ENCODE results near the gene MAPK8IP3. TPM values are rescaled to one million over a fixed set of nuclear protein-coding genes. Genes with fewer than 3 reads are reported as not detected.
"Not testable (repeated sequence)": the region's sequence is repeated elsewhere in the genome, so short reads cannot be mapped to it uniquely, and the experiment has no call there.

MAPK8IP3 gene
- total RNA-seq, 1 experiment from 2014 or later = 7.1 TPM

DNA sequence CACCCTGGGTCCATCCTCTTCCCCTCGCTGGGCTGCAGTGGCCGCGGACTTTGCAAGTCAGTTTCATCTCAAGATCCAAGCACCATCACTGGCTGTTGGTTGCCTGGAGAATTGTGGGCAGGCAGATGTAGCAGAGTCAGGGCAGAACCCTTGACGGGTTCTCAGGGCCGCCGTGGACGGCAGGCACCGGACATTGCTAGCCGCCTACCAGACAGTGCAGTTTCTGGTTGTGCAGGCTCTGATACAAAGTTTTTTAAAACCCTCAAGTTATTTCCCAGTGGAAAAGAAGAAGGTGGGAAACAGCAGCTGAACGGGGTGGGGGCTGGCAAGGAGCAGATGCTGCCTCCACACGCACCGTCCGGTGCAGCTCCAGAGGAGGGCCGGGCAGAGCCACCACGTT is 3.4 kb downstream of the MAPK8IP3 start:
- no peak for DNase-seq (ENCODE audit: low read depth)

DNA sequence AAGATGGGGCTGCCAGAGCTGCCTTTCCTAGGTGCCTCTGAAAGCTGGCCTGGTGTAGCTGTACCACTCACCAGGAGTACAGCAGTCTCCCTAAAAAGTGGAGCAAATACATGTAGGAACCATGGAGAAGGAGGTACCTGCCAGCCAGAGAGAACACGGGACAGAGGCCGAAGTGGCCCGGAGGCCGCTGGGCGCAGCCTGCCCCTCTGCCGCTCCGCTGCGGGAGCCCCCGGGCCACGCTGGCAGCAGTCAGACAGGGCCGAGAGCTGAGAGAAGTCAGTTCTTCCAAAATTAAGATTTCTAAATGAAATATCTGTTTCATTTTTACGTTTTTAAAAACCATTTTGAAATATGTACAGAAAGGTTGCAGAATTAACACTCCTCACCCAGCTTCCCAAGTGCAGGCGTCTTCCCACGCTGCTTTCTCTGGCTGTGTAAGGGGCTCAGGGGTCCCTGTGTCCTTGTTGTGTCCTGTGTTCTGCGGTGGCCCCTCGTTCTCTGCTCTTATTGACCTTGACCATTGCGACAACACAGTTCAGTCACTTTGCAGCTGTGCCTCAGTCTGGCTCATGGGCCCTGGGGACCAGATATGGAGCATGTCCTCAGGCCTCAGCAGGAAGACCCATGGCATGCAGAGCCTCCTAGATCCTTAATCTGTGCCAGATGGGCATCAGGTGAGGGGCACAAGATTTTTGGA is 5.0 kb downstream of the MAPK8IP3 start:
- DNase-seq (ENCODE audit: low read depth) = no peak

DNA sequence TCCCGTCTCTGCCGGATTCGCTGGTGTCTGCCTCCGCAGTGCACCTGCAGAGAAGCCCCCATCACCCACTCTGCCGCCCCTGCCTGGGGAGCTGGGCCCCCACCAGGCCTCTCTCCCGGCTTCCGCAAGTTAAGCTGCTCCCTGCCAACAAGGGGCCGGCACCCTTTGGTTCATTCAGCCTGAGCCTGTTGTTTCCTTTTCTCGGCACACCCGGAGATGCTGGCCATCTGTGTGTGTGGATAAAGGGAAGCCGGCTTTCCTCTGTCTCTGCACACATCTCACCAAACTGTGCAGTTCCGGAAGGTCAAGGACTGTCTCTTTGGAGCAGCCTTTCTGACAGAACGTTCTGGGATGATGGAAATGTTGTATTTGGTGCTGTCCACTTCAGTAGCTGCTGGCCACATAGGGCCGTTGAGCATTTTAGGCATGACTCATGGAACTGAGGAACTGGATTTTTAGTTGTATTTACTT is 6.8 kb downstream of the MAPK8IP3 start:
- no peak for DNase-seq (ENCODE audit: low read depth)

- DNase-seq (ENCODE audit: low read depth) = no peak
These were observed 7.3 kb downstream of the MAPK8IP3 start for GRCh38 chr16:1713331-1713730.

- DNase-seq (ENCODE audit: low read depth) = no peak
These were observed 7.9 kb downstream of the MAPK8IP3 start for GRCh38 chr16:1713933-1714332.

DNA sequence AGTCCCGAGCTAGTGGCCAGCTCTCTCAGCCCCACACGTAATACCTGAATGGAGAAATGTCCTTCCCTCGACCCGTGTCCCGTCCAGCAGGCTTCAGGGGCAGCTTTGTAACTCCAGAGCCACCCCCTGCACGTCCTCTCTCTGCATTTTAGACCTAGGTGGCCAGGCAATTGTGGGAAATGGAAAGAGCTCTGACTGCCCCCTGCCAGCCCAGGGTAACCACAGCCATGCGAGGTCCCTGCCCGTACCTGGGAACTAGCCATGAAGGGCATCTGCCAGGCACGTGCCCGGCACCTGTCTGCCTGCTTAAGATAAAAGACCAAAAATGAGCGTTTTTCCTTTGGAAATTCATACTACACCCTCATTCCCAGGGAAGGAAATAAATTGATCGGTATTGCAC is 9.2 kb downstream of the MAPK8IP3 start:
- DNase-seq (ENCODE audit: low read depth) = no peak

DNA sequence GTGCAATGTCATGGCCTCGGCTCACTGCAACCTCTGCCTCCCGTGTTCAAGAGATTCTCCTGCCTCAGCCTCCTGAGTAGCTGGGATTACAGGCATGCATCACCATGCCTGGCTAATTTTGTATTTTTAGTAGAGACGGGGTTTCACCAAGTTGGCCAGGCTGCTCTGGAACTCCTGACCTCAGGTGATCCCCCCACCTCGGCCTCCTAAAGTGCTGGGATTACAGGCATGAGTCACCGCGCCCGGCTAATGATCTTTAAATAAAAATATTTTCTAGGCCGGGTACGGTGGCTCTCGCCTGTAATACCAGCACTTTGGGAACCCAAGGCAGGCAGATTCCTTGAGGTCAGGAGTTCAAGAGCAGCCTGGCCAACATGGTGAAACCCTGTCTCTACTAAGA is 12.2 kb downstream of the MAPK8IP3 start:
- peak; percentile 46 for DNase-seq (ENCODE audit: low read depth)

GRCh38 chr16:1719559-1720229 is 13.7 kb downstream of the MAPK8IP3 start:
- DNase-seq (ENCODE audit: low read depth) = not testable (repeated sequence)

GRCh38 chr16:1721372-1721771 is 15.4 kb downstream of the MAPK8IP3 start:
- no peak for DNase-seq (ENCODE audit: low read depth)

GRCh38 chr16:1723450-1724147 is 17.6 kb downstream of the MAPK8IP3 start:
- DNase-seq (ENCODE audit: low read depth) = peak; percentile 51

DNA sequence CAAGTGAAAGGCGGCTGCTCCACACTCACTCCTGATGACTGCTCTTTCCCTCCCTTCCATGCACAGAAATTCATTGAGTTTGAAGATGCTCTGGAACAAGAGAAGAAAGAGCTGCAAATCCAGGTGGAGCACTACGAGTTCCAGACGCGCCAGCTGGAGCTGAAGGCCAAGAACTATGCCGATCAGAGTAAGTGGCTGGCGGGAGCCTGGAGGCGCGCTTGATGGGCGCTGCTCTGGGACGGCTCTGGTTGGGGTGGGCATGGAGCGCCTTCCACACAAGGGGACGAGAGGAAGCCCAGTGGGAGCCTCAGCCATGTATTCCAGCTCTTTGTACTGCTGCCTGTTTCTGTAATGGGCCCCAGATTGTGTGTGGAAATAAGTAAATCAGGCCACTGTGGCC is 18.5 kb downstream of the MAPK8IP3 start:
- no peak for DNase-seq (ENCODE audit: low read depth)

DNA sequence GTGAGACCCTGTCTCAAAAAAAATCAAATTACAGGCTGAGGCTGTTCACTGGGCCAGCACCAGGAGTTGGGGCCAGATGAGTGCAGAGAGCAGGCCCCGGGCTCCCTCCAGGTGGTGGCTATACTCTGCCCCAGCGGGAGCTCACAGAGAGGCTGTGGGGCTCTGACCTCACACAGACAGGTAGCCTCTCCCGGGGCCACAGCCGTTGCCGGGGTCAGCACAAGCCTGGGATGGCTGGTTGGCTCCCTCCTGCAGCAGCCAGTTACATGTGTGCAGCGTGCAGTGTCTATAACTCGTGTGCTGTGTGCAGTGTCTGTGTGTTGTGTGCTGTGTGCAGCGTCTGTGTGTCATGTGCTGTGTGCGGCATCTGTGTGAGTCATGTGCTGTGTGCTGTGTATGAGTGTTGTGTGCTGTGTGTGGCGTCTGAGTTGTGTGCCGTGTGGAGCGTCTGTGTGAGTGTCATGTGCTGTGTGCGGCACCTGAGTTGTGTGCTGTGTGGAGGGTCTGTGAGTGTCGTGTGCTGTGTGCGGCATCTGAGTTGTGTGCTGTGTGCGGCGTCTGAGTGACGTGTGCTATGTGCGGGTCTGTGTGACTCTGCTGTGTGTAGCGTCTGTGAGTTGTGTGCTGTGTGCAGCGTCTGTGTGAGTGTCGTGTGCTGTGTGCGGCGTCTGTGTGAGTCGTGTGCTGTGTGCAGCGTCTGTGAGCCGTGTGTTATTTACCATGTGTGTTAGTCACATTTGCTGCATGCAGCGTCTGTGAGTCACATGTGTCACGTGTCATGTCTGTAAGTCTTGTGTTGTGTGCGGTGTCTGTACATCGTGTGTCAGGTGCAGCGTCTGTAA is 20.9 kb downstream of the MAPK8IP3 start:
- no peak for DNase-seq (ENCODE audit: low read depth)

DNA sequence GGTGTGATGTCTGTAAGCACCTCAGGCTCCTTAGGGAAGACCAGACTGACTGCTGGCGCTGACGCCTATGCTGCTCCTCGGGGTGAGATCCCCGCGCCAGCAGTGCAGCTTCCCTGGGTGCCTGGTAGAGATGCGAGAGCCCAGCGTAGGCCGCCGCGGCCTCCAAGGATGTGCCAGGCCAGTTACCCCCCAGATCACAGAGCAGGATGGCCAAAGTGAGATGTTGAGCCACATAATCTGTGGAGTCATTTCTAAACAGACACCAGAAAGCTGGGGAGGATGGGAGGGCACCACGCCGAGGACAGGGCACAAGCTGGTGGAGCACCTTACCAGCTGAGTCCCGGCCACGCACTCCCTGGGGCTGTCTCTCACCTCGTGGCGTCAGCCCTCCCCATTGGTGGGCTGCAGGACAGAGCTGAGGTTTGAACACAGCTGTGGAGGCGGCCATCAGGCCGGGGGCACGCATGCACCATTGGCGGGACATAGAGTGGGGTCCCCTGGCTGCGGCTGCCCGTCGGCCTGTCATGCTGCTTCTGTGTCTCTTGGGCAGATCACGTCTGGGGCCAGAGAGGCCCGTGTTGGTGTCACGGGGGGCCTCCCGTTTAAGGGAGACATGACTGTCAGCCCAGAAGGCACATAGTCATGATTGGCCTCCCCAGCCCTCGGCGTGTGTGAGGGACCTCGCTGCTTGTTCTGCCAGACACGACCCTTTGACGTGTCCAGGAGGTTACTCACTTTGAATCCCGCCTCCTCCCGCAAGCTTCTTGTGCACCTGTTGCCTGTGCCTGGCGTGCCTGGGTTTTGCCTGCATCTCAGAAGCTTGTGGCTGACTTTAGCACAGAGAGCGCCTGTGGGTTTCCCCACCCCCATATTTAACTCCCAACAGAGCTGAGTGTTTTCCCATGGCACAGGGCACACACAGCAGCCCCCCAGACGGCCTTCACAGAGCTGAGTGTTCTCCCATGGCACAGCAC is 21.9 kb downstream of the MAPK8IP3 start:
- no peak for DNase-seq (ENCODE audit: low read depth)

DNA sequence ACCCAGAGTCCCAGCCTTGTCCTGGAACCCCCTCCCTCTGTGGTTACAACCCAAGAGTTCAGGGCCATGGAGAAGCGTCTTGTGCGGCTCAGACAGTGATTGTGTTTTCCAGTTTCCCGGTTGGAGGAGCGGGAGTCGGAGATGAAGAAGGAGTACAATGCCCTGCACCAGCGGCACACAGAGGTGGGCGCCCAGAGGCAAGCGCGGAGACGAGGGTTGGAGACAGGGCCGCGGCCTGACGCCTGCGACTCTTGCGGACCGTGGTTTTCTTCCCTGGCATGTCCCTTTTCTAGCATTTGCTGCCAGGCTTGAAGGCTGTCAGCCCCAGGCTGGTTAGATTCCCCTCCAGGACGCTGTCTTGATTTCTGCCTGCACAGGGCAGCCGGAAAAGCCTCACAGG is 23.0 kb downstream of the MAPK8IP3 start:
- no peak for DNase-seq (ENCODE audit: low read depth)

- DNase-seq (ENCODE audit: low read depth) = no peak
These were observed 23.4 kb downstream of the MAPK8IP3 start for GRCh38 chr16:1729445-1729844.

DNA sequence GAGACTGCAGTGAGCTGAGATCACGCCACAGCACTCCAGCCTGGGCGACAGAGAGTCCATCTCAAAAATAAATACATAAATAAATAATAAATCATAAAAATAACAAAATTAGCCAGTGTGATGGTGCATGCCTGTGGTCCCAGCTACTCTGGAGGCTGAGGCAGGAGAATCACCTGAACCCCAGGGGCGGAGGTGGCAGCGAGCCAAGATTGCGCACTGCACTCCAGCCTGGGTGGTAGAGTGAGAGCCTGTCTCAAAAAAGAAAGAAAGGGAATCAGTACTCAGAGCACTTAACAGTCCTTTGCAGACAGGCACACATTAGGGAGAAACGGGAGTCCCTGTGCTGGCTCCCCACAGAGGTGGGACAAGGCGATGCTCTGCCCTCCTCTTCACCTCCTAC is 25.1 kb downstream of the MAPK8IP3 start:
- DNase-seq (ENCODE audit: low read depth) = no peak

DNA sequence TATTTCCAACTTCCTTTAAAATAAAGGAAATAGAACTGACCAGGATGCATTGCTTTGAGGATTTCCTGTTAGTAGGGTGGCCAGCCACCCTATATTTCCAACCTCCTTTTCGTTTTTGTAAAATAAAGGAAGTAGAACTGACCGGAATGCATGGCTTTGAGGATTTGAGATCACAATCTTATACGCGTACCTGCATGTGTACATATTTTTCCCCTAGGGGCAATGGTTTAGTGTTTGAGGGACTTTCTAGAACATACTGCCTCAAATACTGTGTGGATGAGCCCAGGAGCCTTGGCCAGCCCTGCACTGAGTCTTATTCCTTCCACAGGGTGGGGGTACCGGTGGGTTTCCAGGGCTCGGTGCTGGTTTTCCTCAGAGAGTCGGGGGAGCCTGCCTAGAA is 25.6 kb downstream of the MAPK8IP3 start:
- no peak for DNase-seq (ENCODE audit: low read depth)

DNA sequence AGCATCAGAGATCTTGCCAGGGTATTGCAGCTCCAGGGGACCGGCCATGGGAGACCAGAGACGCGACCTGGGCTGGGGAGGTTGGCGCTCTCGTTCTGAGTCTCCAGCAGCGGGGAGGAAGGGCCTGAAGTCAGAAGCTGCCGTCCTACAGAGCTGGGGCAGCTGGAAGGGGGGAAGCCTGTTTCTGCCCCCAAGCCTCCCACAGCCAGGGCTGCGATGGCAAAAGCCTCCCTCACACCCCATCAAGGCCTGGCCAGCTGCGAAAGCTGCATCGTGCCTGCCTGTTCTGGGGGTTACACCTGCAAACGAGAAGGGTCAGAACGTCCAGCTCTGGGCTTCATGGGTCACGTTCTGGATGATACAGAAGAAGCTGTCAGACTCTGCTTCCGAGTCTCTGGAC is 26.1 kb downstream of the MAPK8IP3 start:
- no peak for DNase-seq (ENCODE audit: low read depth)

DNA sequence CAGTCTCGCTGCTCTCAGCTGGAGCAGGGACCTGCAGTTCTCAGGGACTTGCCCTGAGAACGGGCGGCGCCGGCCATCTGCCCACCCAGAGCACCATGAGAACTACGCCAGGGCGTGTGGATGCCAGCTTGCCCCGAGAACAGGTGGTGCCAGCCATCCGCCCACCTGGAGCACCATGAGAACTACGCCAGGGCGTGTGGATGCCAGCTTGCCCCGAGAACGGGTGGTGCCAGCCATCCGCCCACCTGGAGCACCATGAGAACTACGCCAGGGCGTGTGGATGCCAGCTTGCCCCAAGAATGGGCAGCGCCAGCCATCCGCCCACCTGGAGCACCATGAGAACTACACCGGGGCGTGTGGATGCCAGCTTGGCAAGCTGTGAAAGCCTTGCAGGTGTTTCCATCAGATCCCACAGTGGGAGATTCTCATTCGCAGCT is 26.6 kb downstream of the MAPK8IP3 start:
- not testable (repeated sequence) for DNase-seq (ENCODE audit: low read depth)

DNA sequence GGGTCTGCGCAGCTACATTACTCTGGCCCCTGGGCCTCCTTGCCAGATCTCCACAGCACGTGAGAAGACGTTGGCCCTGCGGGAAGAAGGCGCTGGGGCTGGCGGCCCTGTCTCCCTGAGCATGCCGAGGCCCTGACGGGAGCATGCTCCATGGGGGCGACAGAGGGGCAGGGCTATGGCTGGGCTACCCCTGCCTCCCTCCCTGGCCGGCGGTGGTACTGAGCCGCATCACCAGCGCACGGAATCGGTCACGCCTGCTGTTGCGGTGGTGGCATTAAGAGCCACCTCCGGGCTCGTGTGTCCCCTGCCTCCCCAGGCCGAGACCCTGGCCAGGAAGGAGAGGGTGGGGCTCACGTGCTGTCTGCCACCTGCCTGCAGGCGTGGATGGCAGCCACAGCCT is 28.1 kb downstream of the MAPK8IP3 start:
- no peak for DNase-seq (ENCODE audit: low read depth)

DNA sequence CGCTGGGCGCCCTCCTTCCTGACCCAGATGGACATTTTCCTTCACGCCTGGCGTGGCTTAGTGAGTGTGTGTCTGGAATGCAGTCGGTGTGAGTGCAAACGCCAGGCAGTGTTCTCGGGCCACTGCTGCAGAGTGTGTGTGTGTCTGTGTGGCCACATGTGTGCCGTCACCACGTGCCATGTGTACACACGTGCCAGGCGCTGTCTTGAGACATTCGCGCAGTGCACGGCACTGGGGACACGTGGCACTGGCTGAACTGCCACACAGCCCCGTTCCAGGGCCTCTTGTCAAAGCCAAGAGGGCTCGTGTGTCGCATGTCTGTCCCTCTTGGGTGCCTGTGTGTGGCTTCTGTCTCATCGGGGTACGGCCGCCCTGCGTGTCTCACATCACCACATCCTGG is 28.8 kb downstream of the MAPK8IP3 start:
- DNase-seq (ENCODE audit: low read depth) = no peak
